ENCODE results near the gene BCKDHA.

GRCh38 chr19:41354343-41354953 is 43.2 kb upstream of the BCKDHA start:
- TF ChIP-seq CTCF (IDR thresholded peaks at IDR 0.05; ENCODE audit: insufficient read depth, low read length, poor library complexity, severe bottlenecking), result no peak
- no peak for TF ChIP-seq EZH2phosphoT487 (conservative IDR thresholded peaks at IDR 0.05; ENCODE audit: low read length)
